ENCODE measurements around the gene SKIC2. TPM values are rescaled to one million over a fixed set of nuclear protein-coding genes. Genes with fewer than 3 reads are reported as not detected.
"Not testable (repeated sequence)": the region's sequence is repeated elsewhere in the genome, so short reads cannot be mapped to it uniquely, and the experiment has no call there.

The SKIC2 gene
- total RNA-seq, 1 experiment from 2014 or later = 64.2 TPM

- H3K9me3 ChIP-seq (ENCODE audit: low read depth, low read length, poor library complexity, severe bottlenecking); H3K27ac ChIP-seq (ENCODE audit: low read depth, low read length, poor library complexity, severe bottlenecking); BruUV-seq (replicated peaks); H3K36me3 ChIP-seq (ENCODE audit: insufficient read depth, low read length, poor library complexity, severe bottlenecking); H3K27me3 ChIP-seq (replicated peaks; ENCODE audit: insufficient read depth, low read depth, low read length, poor library complexity); H3K4me3 ChIP-seq (ENCODE audit: low read depth, low read length, poor library complexity, severe bottlenecking); H3K4me1 ChIP-seq (ENCODE audit: insufficient read depth, low read length, poor library complexity, severe bottlenecking); intact Hi-C loops (cut with micrococcal nuclease; ENCODE audit: unreplicated experiment); DNase-seq (ENCODE audit: low spot score); CTCF ChIA-PET; POLR2A ChIA-PET (ENCODE audit: low non-redundant PET): not testable (repeated sequence)
Measured at GRCh38 chr6:32010856-32011530, 52.0 kb downstream of the SKIC2 start.

GRCh38 chr6:32012941-32013617 lies 54.1 kb downstream of the SKIC2 start:
- POLR2A ChIA-PET (ENCODE audit: low non-redundant PET); H3K27me3 ChIP-seq (replicated peaks; ENCODE audit: insufficient read depth, low read depth, low read length, poor library complexity); BruUV-seq (replicated peaks); H3K36me3 ChIP-seq (ENCODE audit: insufficient read depth, low read length, poor library complexity, severe bottlenecking); CTCF ChIA-PET; H3K4me3 ChIP-seq (ENCODE audit: low read depth, low read length, poor library complexity, severe bottlenecking); H3K9me3 ChIP-seq (ENCODE audit: low read depth, low read length, poor library complexity, severe bottlenecking); H3K4me1 ChIP-seq (ENCODE audit: insufficient read depth, low read length, poor library complexity, severe bottlenecking); H3K27ac ChIP-seq (ENCODE audit: low read depth, low read length, poor library complexity, severe bottlenecking); intact Hi-C loops (cut with micrococcal nuclease; ENCODE audit: unreplicated experiment); DNase-seq (ENCODE audit: low spot score): not testable (repeated sequence)

- H3K4me3 ChIP-seq (ENCODE audit: low read depth, low read length, poor library complexity, severe bottlenecking); DNase-seq (ENCODE audit: low spot score); H3K36me3 ChIP-seq (ENCODE audit: insufficient read depth, low read length, poor library complexity, severe bottlenecking); H3K27me3 ChIP-seq (replicated peaks; ENCODE audit: insufficient read depth, low read depth, low read length, poor library complexity); intact Hi-C loops (cut with micrococcal nuclease; ENCODE audit: unreplicated experiment); H3K4me1 ChIP-seq (ENCODE audit: insufficient read depth, low read length, poor library complexity, severe bottlenecking); H3K9me3 ChIP-seq (ENCODE audit: low read depth, low read length, poor library complexity, severe bottlenecking); CTCF ChIA-PET; H3K27ac ChIP-seq (ENCODE audit: low read depth, low read length, poor library complexity, severe bottlenecking); POLR2A ChIA-PET (ENCODE audit: low non-redundant PET); BruUV-seq (replicated peaks): not testable (repeated sequence)
Measured at GRCh38 chr6:32013738-32014137, 54.8 kb downstream of the SKIC2 start.

GRCh38 chr6:32014547-32014946 lies 55.6 kb downstream of the SKIC2 start, which contains the start of gene C4B:
Gene C4B (plus strand): TSS chr6:32014795. CDS start chr6:32014846, 51 bp downstream.
- BruUV-seq (replicated peaks); CTCF ChIA-PET; DNase-seq (ENCODE audit: low spot score); H3K4me1 ChIP-seq (ENCODE audit: insufficient read depth, low read length, poor library complexity, severe bottlenecking); H3K27ac ChIP-seq (ENCODE audit: low read depth, low read length, poor library complexity, severe bottlenecking); H3K4me3 ChIP-seq (ENCODE audit: low read depth, low read length, poor library complexity, severe bottlenecking); POLR2A ChIA-PET (ENCODE audit: low non-redundant PET); H3K36me3 ChIP-seq (ENCODE audit: insufficient read depth, low read length, poor library complexity, severe bottlenecking); H3K27me3 ChIP-seq (replicated peaks; ENCODE audit: insufficient read depth, low read depth, low read length, poor library complexity); H3K9me3 ChIP-seq (ENCODE audit: low read depth, low read length, poor library complexity, severe bottlenecking); intact Hi-C loops (cut with micrococcal nuclease; ENCODE audit: unreplicated experiment): not testable (repeated sequence)

Small RNA genes within 50 kb of the gene (microRNA-seq; reads per million reads assigned to microRNA genes)
- gene MIR1236 = 3.2 reads per million, percentile 7 among the genes with 10 or more reads in this experiment

Other genes with a start within 250 kb of the SKIC2 start
- gene LY6G6D, start 243.8 kb upstream of the SKIC2 start, total RNA-seq (2021) = not detected in 2 replicates
- gene LY6G6C, start 237.4 kb upstream of the SKIC2 start, total RNA-seq (2021) = 0.42 and 0.80 TPM in 2 replicates
- not detected in 2 replicates for gene MPIG6B, start 235.8 kb upstream of the SKIC2 start, total RNA-seq (2021)
- gene DDAH2, start 229.9 kb upstream of the SKIC2 start, total RNA-seq (2021) = 68.2 and 86.7 TPM in 2 replicates
- gene CLIC1, start 222.6 kb upstream of the SKIC2 start, total RNA-seq (2021) = 371 and 431 TPM in 2 replicates
- gene MSH5, start 219.2 kb upstream of the SKIC2 start, total RNA-seq (2021) = 76.4 and 102 TPM in 2 replicates
- gene SAPCD1, start 196.5 kb upstream of the SKIC2 start, total RNA-seq (2021) = 9.9 and 19.9 TPM in 2 replicates
- gene VWA7, start 181.8 kb upstream of the SKIC2 start, total RNA-seq (2021) = 2.7 and 2.8 TPM in 2 replicates
- 233 and 247 TPM in 2 replicates for gene VARS1, start 163.4 kb upstream of the SKIC2 start, total RNA-seq (2021)
- gene LSM2, start 152.2 kb upstream of the SKIC2 start, total RNA-seq (2021) = 99.8 and 104 TPM in 2 replicates
- gene HSPA1L, start 143.9 kb upstream of the SKIC2 start, total RNA-seq (2021) = 1.1 and 1.4 TPM in 2 replicates
- gene HSPA1A, start 143.6 kb upstream of the SKIC2 start, total RNA-seq (2021) = 113 and 129 TPM in 2 replicates
- 116 and 131 TPM in 2 replicates for gene HSPA1B, start 131.4 kb upstream of the SKIC2 start, total RNA-seq (2021)
- 28.5 and 34.3 TPM in 2 replicates for gene NEU1, start 96.4 kb upstream of the SKIC2 start, total RNA-seq (2021)
- gene SLC44A4, start 80.2 kb upstream of the SKIC2 start, total RNA-seq (2021) = not detected in 2 replicates
- 117 TPM in 2 replicates for gene EHMT2, start 61.5 kb upstream of the SKIC2 start, total RNA-seq (2021)
- gene ZBTB12, start 57.1 kb upstream of the SKIC2 start, total RNA-seq (2021) = 21.3 and 25.5 TPM in 2 replicates
- gene C2, start 31.5 kb upstream of the SKIC2 start, total RNA-seq (2021) = 0.56 and 1.2 TPM in 2 replicates
- gene CFB, start 13.1 kb upstream of the SKIC2 start, total RNA-seq (2021) = 0.32 TPM in 1 of 2 replicates, not detected in the other
- gene NELFE, start 204 bp upstream of the SKIC2 start, total RNA-seq (2021) = 94.3 and 96.8 TPM in 2 replicates
- 35.6 and 37.2 TPM in 2 replicates for gene DXO, start 13.0 kb downstream of the SKIC2 start, total RNA-seq (2021)
- 4.6 TPM in 2 replicates for gene C4A, start 22.9 kb downstream of the SKIC2 start, total RNA-seq (2021)
- gene C4B, start 55.6 kb downstream of the SKIC2 start, total RNA-seq (2021) = 2.2 and 2.3 TPM in 2 replicates
- 0.15 TPM in 1 of 2 replicates, not detected in the other for gene CYP21A2, start 79.2 kb downstream of the SKIC2 start, total RNA-seq (2021)
- 11.5 and 13.6 TPM in 2 replicates for gene TNXB, start 150.2 kb downstream of the SKIC2 start, total RNA-seq (2021)
- gene ATF6B, start 169.1 kb downstream of the SKIC2 start, total RNA-seq (2021) = 70.2 and 74.7 TPM in 2 replicates
- 13.5 and 14.1 TPM in 2 replicates for gene FKBPL, start 171.1 kb downstream of the SKIC2 start, total RNA-seq (2021)
- 4.5 and 4.7 TPM in 2 replicates for gene PRRT1, start 192.8 kb downstream of the SKIC2 start, total RNA-seq (2021)
- 58.6 and 70.9 TPM in 2 replicates for gene PPT2, start 195.0 kb downstream of the SKIC2 start, total RNA-seq (2021)
- 31.3 and 32.4 TPM in 2 replicates for gene EGFL8, start 205.4 kb downstream of the SKIC2 start, total RNA-seq (2021)
- gene AGPAT1, start 216.9 kb downstream of the SKIC2 start, total RNA-seq (2021) = 102 and 108 TPM in 2 replicates
- 62.9 and 67.0 TPM in 2 replicates for gene RNF5, start 219.2 kb downstream of the SKIC2 start, total RNA-seq (2021)
- 13.3 and 18.8 TPM in 2 replicates for gene AGER, start 225.1 kb downstream of the SKIC2 start, total RNA-seq (2021)
- 84.0 and 97.2 TPM in 2 replicates for gene PBX2, start 231.0 kb downstream of the SKIC2 start, total RNA-seq (2021)
- 4.8 and 6.0 TPM in 2 replicates for gene GPSM3, start 233.5 kb downstream of the SKIC2 start, total RNA-seq (2021)

All from A673 (cell line).